NOMO-1 (cell line): Measurements from ENCODE around the gene ZNF654.
"Not testable (repeated sequence)": the region's sequence is repeated elsewhere in the genome, so short reads cannot be mapped to it uniquely, and the experiment has no call there.

Source experiments
- DNase-seq, 2 experiments: peaks; one replicate each; lab custom pipeline; 2025; ENCODE audit not compliant: unreplicated experiment in 2 of 2; lab: John Stamatoyannopoulos, UW

Gene ZNF654

GRCh38 chr3:88059380-88060170, 520 bp downstream of the ZNF654 start:
- no peak for DNase-seq

GRCh38 chr3:88061746-88062145, 2.7 kb downstream of the ZNF654 start:
- DNase-seq = peak; percentile 40 to 73

GRCh38 chr3:88075072-88075471, 16.0 kb downstream of the ZNF654 start:
- no peak for DNase-seq

- DNase-seq = no peak
Measured at GRCh38 chr3:88075497-88075896, 16.4 kb downstream of the ZNF654 start.

- no peak for DNase-seq
Measured at GRCh38 chr3:88076712-88077111, 17.7 kb downstream of the ZNF654 start.

- no peak for DNase-seq
Measured at GRCh38 chr3:88078932-88079331, 19.9 kb downstream of the ZNF654 start.

- no peak for DNase-seq
Measured at GRCh38 chr3:88082854-88083253, 23.8 kb downstream of the ZNF654 start.

GRCh38 chr3:88084097-88084501, 25.0 kb downstream of the ZNF654 start:
- DNase-seq = no peak

- DNase-seq = no peak
Measured at GRCh38 chr3:88090681-88091080, 31.6 kb downstream of the ZNF654 start.

- no peak for DNase-seq
Measured at GRCh38 chr3:88092270-88092669, 33.2 kb downstream of the ZNF654 start.

GRCh38 chr3:88093266-88093665, 34.2 kb downstream of the ZNF654 start:
- DNase-seq = no peak

- DNase-seq = no peak
Measured at GRCh38 chr3:88101142-88101541, 42.1 kb downstream of the ZNF654 start.

GRCh38 chr3:88105325-88105724, 46.3 kb downstream of the ZNF654 start:
- no peak for DNase-seq

- no peak for DNase-seq
Measured at GRCh38 chr3:88112289-88112688, 53.2 kb downstream of the ZNF654 start.

GRCh38 chr3:88113311-88114162, 54.5 kb downstream of the ZNF654 start:
- DNase-seq = peak in 1 of 2 experiments; percentile 68

- no peak for DNase-seq
Measured at GRCh38 chr3:88114878-88115549, 56.0 kb downstream of the ZNF654 start.

- peak; percentile 42 to 84 for DNase-seq
Measured at GRCh38 chr3:88117683-88118082, 58.6 kb downstream of the ZNF654 start.

- not testable (repeated sequence) for DNase-seq
Measured at GRCh38 chr3:88118603-88119002, 59.5 kb downstream of the ZNF654 start.

- no peak for DNase-seq
Measured at GRCh38 chr3:88123526-88123925, 64.5 kb downstream of the ZNF654 start.

GRCh38 chr3:88131695-88132094, 72.6 kb downstream of the ZNF654 start:
- DNase-seq = no peak

- no peak for DNase-seq
Measured at GRCh38 chr3:88132894-88133293, 73.8 kb downstream of the ZNF654 start.
